Measurements from ENCODE around the gene SLX9.
"Not testable (repeated sequence)": the region's sequence is repeated elsewhere in the genome, so short reads cannot be mapped to it uniquely, and the experiment has no call there.

Gene SLX9

GRCh38 chr21:44926331-44927101 is 13.3 kb upstream of the SLX9 start:
- H3K27me3 ChIP-seq (ENCODE audit: insufficient read depth, low read length, poor library complexity) = peaks cover 21% of the 10 kb centered on the region
- no peak overlapping the region for H3K4me3 ChIP-seq (ENCODE audit: low read length)
- WGBS (ENCODE audit: extremely low coverage, insufficient coverage, low lambda C conversion rate) = no CpG with 5 or more reads among the region's 24 CpGs

GRCh38 chr21:44927259-44927586 is 12.6 kb upstream of the SLX9 start:
- Histone ChIP-seq H4K5ac (ENCODE audit: low read length) (no peak overlapping the region), H3K4me2 (ENCODE audit: low read length) (no peak overlapping the region), H4K8ac (ENCODE audit: low read depth, low read length) (no peak overlapping the region), H3K4ac (ENCODE audit: low read depth, low read length) (peak overlapping the region; percentile 39), H3K79me2 (ENCODE audit: control insufficient read depth, insufficient read depth, low read length) (no peaks in the 10 kb centered on the region), H3K18ac (ENCODE audit: low read length) (no peak overlapping the region), H3K23ac (ENCODE audit: low read length) (no peak overlapping the region), H3K9ac (ENCODE audit: low read length) (no peak overlapping the region), H3K4me1 (ENCODE audit: control insufficient read depth, low read depth, low read length) (peaks cover 15% of the 10 kb centered on the region), H3K36me3 (ENCODE audit: control insufficient read depth, insufficient read depth, low read length) (no peaks in the 10 kb centered on the region), H3K27ac (ENCODE audit: low read depth, low read length) (no peak overlapping the region), H2AK5ac (ENCODE audit: low read length) (no peak overlapping the region), H3K27me3 (ENCODE audit: insufficient read depth, low read length, poor library complexity) (peaks cover 26% of the 10 kb centered on the region), H2BK15ac (replicated peaks; ENCODE audit: low read depth) (no peak overlapping the region), H2BK5ac (ENCODE audit: low read length) (peak overlapping the region; percentile 34), H3K79me1 (ENCODE audit: low read length) (no peaks in the 10 kb centered on the region), H3K56ac (ENCODE audit: low read length) (peak overlapping the region; percentile 65), H2BK120ac (ENCODE audit: low read depth, low read length) (no peak overlapping the region), H3K4me3 (ENCODE audit: low read length) (no peak overlapping the region)
- no peak for DNase-seq
- WGBS (ENCODE audit: extremely low coverage, insufficient coverage, low lambda C conversion rate) = no CpG with 5 or more reads among the region's 4 CpGs

More at GRCh38 chr21:44926331-44927101, 13.3 kb upstream of the SLX9 start:
- H3K9ac ChIP-seq (ENCODE audit: low read length) = no peak overlapping the region
- no peak overlapping the region for H3K4me2 ChIP-seq (ENCODE audit: low read length)
- H2BK120ac ChIP-seq (ENCODE audit: low read depth, low read length) = no peak overlapping the region
- no peak overlapping the region for H2BK15ac ChIP-seq (replicated peaks; ENCODE audit: low read depth)
- DNase-seq = no peak
- peak overlapping the region; percentile 75 for H3K56ac ChIP-seq (ENCODE audit: low read length)
- peak overlapping the region; percentile 34 for H2BK5ac ChIP-seq (ENCODE audit: low read length)
- peak overlapping the region; percentile 90 for H3K23ac ChIP-seq (ENCODE audit: low read length)
- H3K18ac ChIP-seq (ENCODE audit: low read length) = peak overlapping the region; percentile 20
- no peak overlapping the region for H2AK5ac ChIP-seq (ENCODE audit: low read length)
- no peak overlapping the region for H3K27ac ChIP-seq (ENCODE audit: low read depth, low read length)
- no peak overlapping the region for H4K5ac ChIP-seq (ENCODE audit: low read length)
- H3K79me1 ChIP-seq (ENCODE audit: low read length) = no peaks in the 10 kb centered on the region
- no peaks in the 10 kb centered on the region for H3K79me2 ChIP-seq (ENCODE audit: control insufficient read depth, insufficient read depth, low read length)
- no peak overlapping the region for H4K8ac ChIP-seq (ENCODE audit: low read depth, low read length)
- H3K4ac ChIP-seq (ENCODE audit: low read depth, low read length) = no peak overlapping the region
- peaks cover 15% of the 10 kb centered on the region for H3K4me1 ChIP-seq (ENCODE audit: control insufficient read depth, low read depth, low read length)
- no peaks in the 10 kb centered on the region for H3K36me3 ChIP-seq (ENCODE audit: control insufficient read depth, insufficient read depth, low read length)

DNA sequence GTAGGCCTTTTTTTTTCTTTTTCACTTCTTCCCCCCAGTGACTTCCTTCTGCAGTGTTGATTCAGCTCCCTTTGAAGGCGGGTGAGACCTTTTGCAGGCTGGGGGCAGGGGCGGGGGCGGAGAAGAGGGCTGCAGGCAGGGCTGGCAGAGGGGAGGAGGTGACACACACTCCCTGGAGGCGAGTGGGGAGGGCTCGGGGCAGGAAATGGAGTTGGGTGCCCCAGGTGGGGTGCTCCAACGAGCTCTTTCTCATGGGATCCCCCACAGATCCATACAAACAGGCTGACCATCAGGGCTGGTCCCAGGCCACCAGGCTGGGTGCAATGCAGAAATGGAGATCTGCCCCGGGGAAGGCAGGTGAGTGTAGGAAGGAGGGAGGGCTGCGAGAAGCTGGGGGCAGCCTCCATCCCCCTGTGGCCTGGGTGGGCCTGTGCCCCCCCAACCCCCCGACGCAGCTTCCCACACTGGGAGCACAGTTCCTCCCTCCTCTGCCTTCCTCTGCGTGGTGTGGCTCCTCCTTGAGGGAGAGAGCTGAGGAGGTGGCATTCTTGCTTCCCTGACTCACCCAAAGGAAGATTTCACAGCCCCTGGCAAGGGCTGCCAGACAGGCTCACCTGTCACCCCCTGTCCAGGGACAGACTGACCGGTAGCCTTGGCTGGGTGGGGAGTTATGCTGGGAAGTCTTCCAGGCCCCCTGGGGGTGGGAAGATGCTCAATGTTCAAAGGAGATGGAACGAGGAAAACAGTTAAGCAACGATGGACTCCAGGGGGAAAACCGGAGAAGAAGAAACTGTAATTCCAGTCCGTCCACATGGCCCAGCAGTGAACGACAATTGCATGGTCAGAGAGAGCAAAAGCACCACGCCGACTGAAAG is 12.0 kb upstream of the SLX9 start:
- Histone ChIP-seq H3K56ac (ENCODE audit: low read length) (peak overlapping the region; percentile 68), H3K4me1 (ENCODE audit: control insufficient read depth, low read depth, low read length) (peaks cover 15% of the 10 kb centered on the region), H3K27ac (ENCODE audit: low read depth, low read length) (no peak overlapping the region), H3K23ac (ENCODE audit: low read length) (no peak overlapping the region), H3K4me2 (ENCODE audit: low read length) (peak overlapping the region; percentile 9), H2BK15ac (replicated peaks; ENCODE audit: low read depth) (no peak overlapping the region), H4K5ac (ENCODE audit: low read length) (no peak overlapping the region), H3K4me3 (ENCODE audit: low read length) (no peak overlapping the region), H2AK5ac (ENCODE audit: low read length) (no peak overlapping the region), H3K4ac (ENCODE audit: low read depth, low read length) (no peak overlapping the region), H4K8ac (ENCODE audit: low read depth, low read length) (no peak overlapping the region), H2BK5ac (ENCODE audit: low read length) (no peak overlapping the region), H3K79me2 (ENCODE audit: control insufficient read depth, insufficient read depth, low read length) (no peaks in the 10 kb centered on the region), H3K36me3 (ENCODE audit: control insufficient read depth, insufficient read depth, low read length) (no peaks in the 10 kb centered on the region), H2BK120ac (ENCODE audit: low read depth, low read length) (no peak overlapping the region), H3K27me3 (ENCODE audit: insufficient read depth, low read length, poor library complexity) (peaks cover 29% of the 10 kb centered on the region), H3K9ac (ENCODE audit: low read length) (peak overlapping the region; percentile 27), H3K79me1 (ENCODE audit: low read length) (no peaks in the 10 kb centered on the region), H3K18ac (ENCODE audit: low read length) (peak overlapping the region; percentile 12)
- no CpG with 5 or more reads among the region's 19 CpGs for WGBS (ENCODE audit: extremely low coverage, insufficient coverage, low lambda C conversion rate)
- peak; percentile 86 for DNase-seq

GRCh38 chr21:44928500-44929241 is 11.2 kb upstream of the SLX9 start:
- not testable (repeated sequence) for H3K27ac ChIP-seq (ENCODE audit: low read depth, low read length)

GRCh38 chr21:44929242-44929798 is 10.5 kb upstream of the SLX9 start:
- no CpG with 5 or more reads among the region's 6 CpGs for WGBS (ENCODE audit: extremely low coverage, insufficient coverage, low lambda C conversion rate)
- H3K4me1 ChIP-seq (ENCODE audit: control insufficient read depth, low read depth, low read length) = peaks cover 15% of the 10 kb centered on the region
- DNase-seq = no peak
- H3K4me2 ChIP-seq (ENCODE audit: low read length) = no peak overlapping the region
- no peak overlapping the region for H3K4me3 ChIP-seq (ENCODE audit: low read length)
- H2BK120ac ChIP-seq (ENCODE audit: low read depth, low read length) = no peak overlapping the region
- H3K79me2 ChIP-seq (ENCODE audit: control insufficient read depth, insufficient read depth, low read length) = no peaks in the 10 kb centered on the region
- peaks cover 31% of the 10 kb centered on the region for H3K27me3 ChIP-seq (ENCODE audit: insufficient read depth, low read length, poor library complexity)
- H3K27ac ChIP-seq (ENCODE audit: low read depth, low read length) = no peak overlapping the region
- H2BK5ac ChIP-seq (ENCODE audit: low read length) = no peak overlapping the region
- H3K9ac ChIP-seq (ENCODE audit: low read length) = no peak overlapping the region
- H3K23ac ChIP-seq (ENCODE audit: low read length) = no peak overlapping the region
- no peaks in the 10 kb centered on the region for H3K79me1 ChIP-seq (ENCODE audit: low read length)
- no peak overlapping the region for H3K18ac ChIP-seq (ENCODE audit: low read length)
- H3K4ac ChIP-seq (ENCODE audit: low read depth, low read length) = no peak overlapping the region
- no peaks in the 10 kb centered on the region for H3K36me3 ChIP-seq (ENCODE audit: control insufficient read depth, insufficient read depth, low read length)
- no peak overlapping the region for H4K5ac ChIP-seq (ENCODE audit: low read length)
- no peak overlapping the region for H2AK5ac ChIP-seq (ENCODE audit: low read length)
- no peak overlapping the region for H2BK15ac ChIP-seq (replicated peaks; ENCODE audit: low read depth)
- no peak overlapping the region for H4K8ac ChIP-seq (ENCODE audit: low read depth, low read length)
- no peak overlapping the region for H3K56ac ChIP-seq (ENCODE audit: low read length)

More at GRCh38 chr21:44928500-44929241, 11.2 kb upstream of the SLX9 start:
- not testable (repeated sequence) for H3K9ac ChIP-seq (ENCODE audit: low read length); H3K79me2 ChIP-seq (ENCODE audit: control insufficient read depth, insufficient read depth, low read length); H3K4me2 ChIP-seq (ENCODE audit: low read length); H2BK15ac ChIP-seq (replicated peaks; ENCODE audit: low read depth); H4K5ac ChIP-seq (ENCODE audit: low read length); H2AK5ac ChIP-seq (ENCODE audit: low read length); H2BK5ac ChIP-seq (ENCODE audit: low read length); H3K18ac ChIP-seq (ENCODE audit: low read length); H4K8ac ChIP-seq (ENCODE audit: low read depth, low read length); H3K36me3 ChIP-seq (ENCODE audit: control insufficient read depth, insufficient read depth, low read length); H2BK120ac ChIP-seq (ENCODE audit: low read depth, low read length); DNase-seq; H3K4me3 ChIP-seq (ENCODE audit: low read length); H3K23ac ChIP-seq (ENCODE audit: low read length); H3K79me1 ChIP-seq (ENCODE audit: low read length); H3K4ac ChIP-seq (ENCODE audit: low read depth, low read length); H3K56ac ChIP-seq (ENCODE audit: low read length)
- WGBS (ENCODE audit: extremely low coverage, insufficient coverage, low lambda C conversion rate) = no CpG with 5 or more reads among the region's 16 CpGs
- H3K27me3 ChIP-seq (ENCODE audit: insufficient read depth, low read length, poor library complexity) = peaks cover 33% of the 10 kb centered on the region
- peaks cover 15% of the 10 kb centered on the region for H3K4me1 ChIP-seq (ENCODE audit: control insufficient read depth, low read depth, low read length)
